HG03175 (cell line): ENCODE results near the gene FBXO42.

Source experiments
- ATAC-seq: cut with Tn5 transposase; IDR thresholded peaks from one replicate; pipeline ENCODE4 v1.9.1; 2021; ENCODE audit warnings: mild to moderate bottlenecking, moderate library complexity; ENCODE audit not compliant: unreplicated experiment

Gene FBXO42

GRCh38 chr1:16326833-16327404 is 25.4 kb downstream of the FBXO42 start:
- ATAC-seq = no peak

DNA sequence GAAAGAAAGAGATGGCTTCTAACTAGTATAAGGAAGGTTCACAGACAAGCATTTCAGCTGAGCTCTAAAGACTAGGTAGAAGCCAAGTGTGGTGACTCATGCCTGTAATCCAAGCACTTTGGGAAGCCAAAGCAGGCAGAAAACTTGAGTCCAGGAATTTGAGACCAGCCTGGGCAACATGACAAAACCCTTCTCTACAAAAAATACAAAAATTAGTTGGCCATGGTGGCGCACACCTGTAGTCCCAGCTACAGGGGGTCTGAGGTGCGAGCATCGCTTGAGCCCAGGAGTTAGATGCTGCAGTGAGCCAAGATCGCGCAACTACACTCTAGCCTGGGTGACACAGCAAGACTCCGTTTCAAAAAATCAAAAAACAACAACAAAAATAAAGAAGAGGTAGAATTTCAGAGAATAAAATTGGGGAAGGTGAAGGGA is 27.8 kb downstream of the FBXO42 start:
- no peak for ATAC-seq

- ATAC-seq = no peak
These were observed 31.0 kb downstream of the FBXO42 start for GRCh38 chr1:16321176-16321867.

DNA sequence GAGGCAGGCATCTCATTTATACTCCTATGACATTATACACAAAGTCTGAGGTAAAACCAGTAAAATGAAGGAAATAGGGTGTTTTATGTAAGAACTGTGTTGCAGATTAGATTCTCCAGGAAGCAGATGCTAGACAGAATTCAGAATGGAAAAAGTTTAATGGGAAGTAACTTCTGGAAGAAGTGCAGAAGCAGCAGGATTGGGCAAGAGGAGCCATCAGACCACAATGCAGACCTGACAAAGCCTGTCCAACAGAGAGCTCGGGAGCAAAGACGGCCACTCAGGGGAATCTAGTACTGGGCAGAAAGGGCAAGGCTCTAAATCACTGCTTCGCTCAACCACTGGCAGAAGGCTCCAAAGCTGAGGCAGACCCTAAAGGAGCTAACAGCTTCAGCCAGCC is 33.7 kb downstream of the FBXO42 start:
- ATAC-seq = no peak

GRCh38 chr1:16315437-16315836 is 36.8 kb downstream of the FBXO42 start:
- ATAC-seq = no peak

GRCh38 chr1:16307222-16307621 is 45.1 kb downstream of the FBXO42 start:
- ATAC-seq = no peak

DNA sequence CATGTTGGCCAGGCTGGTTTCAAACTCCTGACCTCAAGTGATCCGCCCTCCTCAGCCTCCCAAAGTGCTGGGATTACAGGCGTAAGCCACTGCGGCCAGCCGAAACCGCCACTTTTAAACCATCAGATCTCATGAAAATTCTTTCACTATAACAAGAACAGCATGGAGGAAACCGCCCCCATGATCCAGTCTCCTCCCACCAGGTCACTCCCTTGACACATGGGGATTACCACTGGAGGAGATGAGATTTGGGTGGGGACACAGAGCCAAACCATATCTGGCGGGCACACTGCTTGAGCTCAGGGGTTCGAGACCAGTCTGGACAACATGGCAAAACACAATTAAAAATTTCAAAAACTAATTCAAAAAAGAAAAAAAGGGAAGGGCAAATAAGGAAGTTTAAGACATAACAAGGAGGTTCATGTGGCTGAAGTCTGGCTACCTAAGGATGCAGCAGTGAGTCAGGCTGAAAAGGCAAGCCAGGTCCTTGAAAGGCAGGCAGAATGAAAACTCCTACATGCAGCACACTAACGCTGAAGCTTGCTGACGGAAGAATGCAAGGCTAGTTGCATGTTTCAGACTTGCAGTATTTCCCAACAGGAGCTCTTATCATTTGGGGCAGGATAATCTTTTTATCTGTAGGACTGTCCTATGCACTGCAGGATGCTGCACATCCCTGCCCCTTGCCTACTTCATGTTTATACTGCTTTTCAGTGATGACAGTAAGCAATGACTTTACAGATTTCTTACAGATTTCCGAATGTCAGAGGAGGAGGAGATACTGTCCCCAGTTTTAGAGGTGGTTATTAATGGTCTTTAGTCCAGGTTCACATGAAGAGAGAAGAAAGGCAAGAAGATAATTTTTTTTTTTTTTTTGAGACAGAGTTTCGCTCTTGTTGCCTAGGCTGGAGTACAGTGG is 49.3 kb downstream of the FBXO42 start:
- ATAC-seq = no peak

- no peak for ATAC-seq
These were observed 51.8 kb downstream of the FBXO42 start for GRCh38 chr1:16300436-16300835.

DNA sequence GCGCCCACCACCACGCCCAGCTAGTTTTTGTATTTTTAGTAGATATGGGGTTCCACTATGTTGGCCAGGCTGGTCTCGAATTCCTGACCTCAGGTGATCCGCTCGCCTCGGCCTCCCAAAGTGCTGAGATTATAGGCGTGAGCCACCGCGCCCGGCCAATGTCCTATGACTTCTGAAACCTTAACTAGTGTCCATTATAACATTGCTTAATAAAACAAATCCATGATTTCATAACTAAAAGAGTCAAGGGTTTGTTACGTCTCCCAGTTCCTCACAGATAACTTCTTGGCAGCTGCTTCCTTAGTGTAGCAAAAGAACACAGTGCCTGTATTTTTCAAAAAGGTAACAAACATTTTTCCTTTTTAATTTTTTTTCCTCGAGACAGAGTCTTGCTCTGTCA is 53.6 kb downstream of the FBXO42 start:
- ATAC-seq = no peak

DNA sequence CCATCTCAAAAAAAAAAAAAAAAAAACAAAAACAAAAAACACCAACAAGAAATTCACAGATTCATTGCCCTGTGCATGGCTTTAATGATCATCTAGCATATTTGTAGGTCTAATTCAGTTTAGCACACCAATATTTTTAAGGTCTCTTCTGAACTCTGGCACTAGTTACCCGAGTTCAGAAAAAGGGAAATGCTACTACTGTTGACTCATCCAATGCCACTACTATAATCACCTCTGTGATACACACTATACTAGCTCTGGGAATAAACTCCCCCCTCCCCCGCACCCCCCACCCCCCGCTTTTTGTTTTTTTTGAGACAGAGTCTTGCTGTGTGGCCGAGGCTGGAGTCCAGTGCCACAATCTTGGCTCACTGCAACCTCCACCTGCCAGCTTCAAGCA is 55.6 kb downstream of the FBXO42 start:
- ATAC-seq = no peak

GRCh38 chr1:16294219-16295212 is 57.8 kb downstream of the FBXO42 start:
- no peak for ATAC-seq

- no peak for ATAC-seq
These were observed 58.7 kb downstream of the FBXO42 start for GRCh38 chr1:16293538-16293937.

- no peak for ATAC-seq
These were observed 59.5 kb downstream of the FBXO42 start for GRCh38 chr1:16292739-16293138.

DNA sequence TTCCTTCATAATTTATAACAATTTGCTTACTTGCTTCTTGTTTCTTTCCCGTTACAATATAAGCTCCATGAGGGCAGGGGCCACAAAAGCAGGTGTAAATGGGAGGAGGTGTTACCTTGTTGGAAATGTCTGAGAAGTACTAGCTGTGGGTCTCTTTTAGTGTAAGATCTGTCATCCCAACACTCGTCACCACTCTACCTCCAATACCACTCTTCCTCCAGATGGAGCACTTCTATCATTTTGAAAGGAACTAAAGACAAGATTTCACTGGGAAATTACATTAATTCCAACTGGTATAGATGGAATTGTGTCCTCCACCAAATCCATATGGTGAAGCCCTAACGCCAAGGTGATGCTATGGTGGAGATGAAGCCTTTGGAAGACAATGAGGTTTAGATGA is 62.3 kb downstream of the FBXO42 start:
- no peak for ATAC-seq

- no peak for ATAC-seq
These were observed 66.2 kb downstream of the FBXO42 start for GRCh38 chr1:16286122-16286521.

- ATAC-seq = no peak
These were observed 70.5 kb downstream of the FBXO42 start for GRCh38 chr1:16281765-16282164.

- no peak for ATAC-seq
These were observed 73.1 kb downstream of the FBXO42 start for GRCh38 chr1:16279186-16279585.

- no peak for ATAC-seq
These were observed 75.8 kb downstream of the FBXO42 start for GRCh38 chr1:16276302-16277030.

GRCh38 chr1:16275591-16275990 is 76.7 kb downstream of the FBXO42 start:
- ATAC-seq = no peak

DNA sequence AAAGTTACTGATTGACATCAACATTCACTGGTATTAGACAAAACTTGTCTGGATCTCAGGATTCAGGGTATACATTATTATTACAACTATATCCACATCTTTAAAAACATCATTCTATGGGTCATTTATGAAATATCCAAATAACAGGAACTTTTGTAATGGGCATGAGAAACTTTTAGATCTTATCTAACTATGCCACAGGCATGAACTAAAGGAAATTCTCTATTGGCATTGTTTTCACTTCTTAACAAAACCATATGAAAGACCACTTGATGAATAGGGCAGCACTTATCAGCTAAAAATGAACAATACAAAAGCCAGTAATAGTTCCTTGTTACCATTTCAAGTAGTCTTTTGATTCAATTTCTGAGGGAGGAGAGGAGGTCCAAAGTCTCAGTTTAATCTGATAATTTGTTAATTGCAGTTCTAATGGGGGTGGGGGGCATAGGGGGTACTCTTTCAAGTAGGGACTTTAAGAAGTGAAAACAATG is 84.5 kb downstream of the FBXO42 start:
- ATAC-seq = no peak
